ENCODE measurements around the gene IL10RA.

The IL10RA gene

GRCh38 chr11:117950301-117950700, 35.9 kb upstream of the IL10RA start:
- Histone ChIP-seq H3K18ac (ENCODE audit: low read depth in 1 of 2, low read length in 2 of 2) (no peak overlapping the region), H2AK5ac (ENCODE audit: low read length, severe bottlenecking) (no peak overlapping the region), H3K23ac (ENCODE audit: low read length in 2 of 2) (no peak overlapping the region), H4K91ac (ENCODE audit: low read length) (no peak overlapping the region), H2AFZ (ENCODE audit: low read depth, low read length) (no peak overlapping the region), H2BK15ac (ENCODE audit: low read depth, poor library complexity, severe bottlenecking) (no peak overlapping the region), H3K27me3 (ENCODE audit: control insufficient read depth in 1 of 2, insufficient read depth in 1 of 2, low read length in 2 of 2) (peaks cover 0 to 60% of the 10 kb centered on the region in 2 experiments), H3K4me1 (ENCODE audit: control insufficient read depth, insufficient read depth, low read depth, low read length) (peaks cover 4% of the 10 kb centered on the region), H3K9ac (ENCODE audit: low read length) (no peak overlapping the region), H3K9me3 (ENCODE audit: control insufficient read depth, low read length) (no peaks in the 10 kb centered on the region), H2BK5ac (ENCODE audit: low read depth, low read length, poor library complexity, severe bottlenecking) (no peak overlapping the region), H2BK120ac (ENCODE audit: low read depth, low read length) (no peak overlapping the region), H3K4ac (ENCODE audit: low read depth in 1 of 2, low read length in 2 of 2) (no peak overlapping the region), H3K4me3 (ENCODE audit: insufficient read depth in 1 of 2, low read depth in 1 of 2, low read length in 2 of 2) (no peak overlapping the region), H2BK12ac (ENCODE audit: low read length in 2 of 2) (no peak overlapping the region), H3K27ac (ENCODE audit: low read length, poor library complexity, severe bottlenecking) (no peak overlapping the region), H3K79me1 (replicated peaks; ENCODE audit: low read length, poor library complexity, severe bottlenecking) (no peaks in the 10 kb centered on the region), H4K8ac (ENCODE audit: low read length) (no peak overlapping the region), H3K36me3 (ENCODE audit: control insufficient read depth in 1 of 2, insufficient read depth in 2 of 2, low read depth in 1 of 2, low read length in 2 of 2) (no peaks in the 10 kb centered on the region), H3K4me2 (ENCODE audit: low read length, poor library complexity, severe bottlenecking) (no peak overlapping the region), H3K14ac (ENCODE audit: low read length in 2 of 2) (no peak overlapping the region)
- no peak for DNase-seq
- WGBS, result 36% methylated on average over 3 of the region's 5 CpGs

GRCh38 chr11:117950993-117951961, 34.9 kb upstream of the IL10RA start:
- Histone ChIP-seq H3K18ac (ENCODE audit: low read depth in 1 of 2, low read length in 2 of 2) (no peak overlapping the region), H4K8ac (ENCODE audit: low read length) (no peak overlapping the region), H3K27ac (ENCODE audit: low read length, poor library complexity, severe bottlenecking) (no peak overlapping the region), H2BK15ac (ENCODE audit: low read depth, poor library complexity, severe bottlenecking) (no peak overlapping the region), H2BK120ac (ENCODE audit: low read depth, low read length) (no peak overlapping the region), H3K4me1 (ENCODE audit: control insufficient read depth, insufficient read depth, low read depth, low read length) (peaks cover 4% of the 10 kb centered on the region), H3K9me3 (ENCODE audit: control insufficient read depth, low read length) (no peaks in the 10 kb centered on the region), H3K14ac (ENCODE audit: low read length in 2 of 2) (no peak overlapping the region), H3K36me3 (ENCODE audit: control insufficient read depth in 1 of 2, insufficient read depth in 2 of 2, low read depth in 1 of 2, low read length in 2 of 2) (no peaks in the 10 kb centered on the region), H3K4me2 (ENCODE audit: low read length, poor library complexity, severe bottlenecking) (no peak overlapping the region), H2BK12ac (ENCODE audit: low read length in 2 of 2) (no peak overlapping the region), H4K91ac (ENCODE audit: low read length) (no peak overlapping the region), H2AK5ac (ENCODE audit: low read length, severe bottlenecking) (no peak overlapping the region), H2BK5ac (ENCODE audit: low read depth, low read length, poor library complexity, severe bottlenecking) (no peak overlapping the region), H3K4me3 (ENCODE audit: insufficient read depth in 1 of 2, low read depth in 1 of 2, low read length in 2 of 2) (no peak overlapping the region), H3K9ac (ENCODE audit: low read length) (no peak overlapping the region), H3K27me3 (ENCODE audit: control insufficient read depth in 1 of 2, insufficient read depth in 1 of 2, low read length in 2 of 2) (peaks cover 0 to 68% of the 10 kb centered on the region in 2 experiments), H3K79me1 (replicated peaks; ENCODE audit: low read length, poor library complexity, severe bottlenecking) (no peaks in the 10 kb centered on the region), H3K4ac (ENCODE audit: low read depth in 1 of 2, low read length in 2 of 2) (no peak overlapping the region), H2AFZ (ENCODE audit: low read depth, low read length) (no peak overlapping the region), H3K23ac (ENCODE audit: low read length in 2 of 2) (no peak overlapping the region)
- WGBS, result 87% methylated on average over 15 of the region's 15 CpGs
- DNase-seq, result no peak

GRCh38 chr11:117953024-117953671, 33.0 kb upstream of the IL10RA start:
- Histone ChIP-seq H3K4me2 (ENCODE audit: low read length, poor library complexity, severe bottlenecking) (no peak overlapping the region), H3K14ac (ENCODE audit: low read length in 2 of 2) (no peak overlapping the region), H3K27ac (ENCODE audit: low read length, poor library complexity, severe bottlenecking) (no peak overlapping the region), H4K8ac (ENCODE audit: low read length) (no peak overlapping the region), H3K9ac (ENCODE audit: low read length) (no peak overlapping the region), H2BK5ac (ENCODE audit: low read depth, low read length, poor library complexity, severe bottlenecking) (no peak overlapping the region), H2BK120ac (ENCODE audit: low read depth, low read length) (no peak overlapping the region), H3K4me1 (ENCODE audit: control insufficient read depth, insufficient read depth, low read depth, low read length) (peaks cover 1% of the 10 kb centered on the region), H3K18ac (ENCODE audit: low read depth in 1 of 2, low read length in 2 of 2) (no peak overlapping the region), H3K4me3 (ENCODE audit: insufficient read depth in 1 of 2, low read depth in 1 of 2, low read length in 2 of 2) (no peak overlapping the region), H3K79me1 (replicated peaks; ENCODE audit: low read length, poor library complexity, severe bottlenecking) (no peaks in the 10 kb centered on the region), H3K36me3 (ENCODE audit: control insufficient read depth in 1 of 2, insufficient read depth in 2 of 2, low read depth in 1 of 2, low read length in 2 of 2) (no peaks in the 10 kb centered on the region), H3K23ac (ENCODE audit: low read length in 2 of 2) (no peak overlapping the region), H3K27me3 (ENCODE audit: control insufficient read depth in 1 of 2, insufficient read depth in 1 of 2, low read length in 2 of 2) (peaks cover 4 to 79% of the 10 kb centered on the region in 2 experiments), H2AFZ (ENCODE audit: low read depth, low read length) (no peak overlapping the region), H4K91ac (ENCODE audit: low read length) (no peak overlapping the region), H2AK5ac (ENCODE audit: low read length, severe bottlenecking) (no peak overlapping the region), H2BK15ac (ENCODE audit: low read depth, poor library complexity, severe bottlenecking) (no peak overlapping the region), H2BK12ac (ENCODE audit: low read length in 2 of 2) (no peak overlapping the region), H3K9me3 (ENCODE audit: control insufficient read depth, low read length) (peaks cover 4% of the 10 kb centered on the region), H3K4ac (ENCODE audit: low read depth in 1 of 2, low read length in 2 of 2) (no peak overlapping the region)
- WGBS, result 85% methylated on average over 3 of the region's 3 CpGs
- no peak for DNase-seq

GRCh38 chr11:117958949-117959348, 27.2 kb upstream of the IL10RA start:
- no peak overlapping the region for H3K27ac ChIP-seq (ENCODE audit: low read length, poor library complexity, severe bottlenecking)
- H3K9ac ChIP-seq (ENCODE audit: low read length), result no peak overlapping the region
- no peaks in the 10 kb centered on the region for H3K4me1 ChIP-seq (ENCODE audit: control insufficient read depth, insufficient read depth, low read depth, low read length)
- H3K4me2 ChIP-seq (ENCODE audit: low read length, poor library complexity, severe bottlenecking), result no peak overlapping the region
- no peak overlapping the region for H3K18ac ChIP-seq (ENCODE audit: low read depth in 1 of 2, low read length in 2 of 2)
- H3K4ac ChIP-seq (ENCODE audit: low read depth in 1 of 2, low read length in 2 of 2), result no peak overlapping the region
- no peaks in the 10 kb centered on the region for H3K79me1 ChIP-seq (replicated peaks; ENCODE audit: low read length, poor library complexity, severe bottlenecking)
- H2BK5ac ChIP-seq (ENCODE audit: low read depth, low read length, poor library complexity, severe bottlenecking), result no peak overlapping the region
- no peak overlapping the region for H2BK15ac ChIP-seq (ENCODE audit: low read depth, poor library complexity, severe bottlenecking)
- no peak overlapping the region for H4K91ac ChIP-seq (ENCODE audit: low read length)
- no peak overlapping the region for H2AK5ac ChIP-seq (ENCODE audit: low read length, severe bottlenecking)
- H3K9me3 ChIP-seq (ENCODE audit: control insufficient read depth, low read length), result peaks cover 4% of the 10 kb centered on the region
- whole genome bisulfite sequencing, result no CpG with 5 or more reads among the region's 1 CpG
- H4K8ac ChIP-seq (ENCODE audit: low read length), result no peak overlapping the region
- no peak overlapping the region for H2BK120ac ChIP-seq (ENCODE audit: low read depth, low read length)
- no peak overlapping the region for H2AFZ ChIP-seq (ENCODE audit: low read depth, low read length)
- no peaks in the 10 kb centered on the region for H3K36me3 ChIP-seq (ENCODE audit: control insufficient read depth in 1 of 2, insufficient read depth in 2 of 2, low read depth in 1 of 2, low read length in 2 of 2)
- H3K4me3 ChIP-seq (ENCODE audit: insufficient read depth in 1 of 2, low read depth in 1 of 2, low read length in 2 of 2), result no peak overlapping the region
- H3K23ac ChIP-seq (ENCODE audit: low read length in 2 of 2), result no peak overlapping the region
- H3K14ac ChIP-seq (ENCODE audit: low read length in 2 of 2), result no peak overlapping the region
- peaks cover 4 to 44% of the 10 kb centered on the region in 2 experiments for H3K27me3 ChIP-seq (ENCODE audit: control insufficient read depth in 1 of 2, insufficient read depth in 1 of 2, low read length in 2 of 2)
- H2BK12ac ChIP-seq (ENCODE audit: low read length in 2 of 2), result no peak overlapping the region
- DNase-seq, result no peak

Data from mesenchymal stem cell (in vitro differentiated cells and primary cell).